NCI-H82 treated with DMSO at 0.1 percent for 48 hours (cell line): Measurements from ENCODE around the gene LTBP4.
"Not testable (repeated sequence)": the region's sequence is repeated elsewhere in the genome, so short reads cannot be mapped to it uniquely, and the experiment has no call there.

Experiments used
- DNase-seq: peaks from one replicate; lab custom pipeline; 2025; ENCODE audit not compliant: unreplicated experiment; lab: John Stamatoyannopoulos, UW

Gene LTBP4

DNA sequence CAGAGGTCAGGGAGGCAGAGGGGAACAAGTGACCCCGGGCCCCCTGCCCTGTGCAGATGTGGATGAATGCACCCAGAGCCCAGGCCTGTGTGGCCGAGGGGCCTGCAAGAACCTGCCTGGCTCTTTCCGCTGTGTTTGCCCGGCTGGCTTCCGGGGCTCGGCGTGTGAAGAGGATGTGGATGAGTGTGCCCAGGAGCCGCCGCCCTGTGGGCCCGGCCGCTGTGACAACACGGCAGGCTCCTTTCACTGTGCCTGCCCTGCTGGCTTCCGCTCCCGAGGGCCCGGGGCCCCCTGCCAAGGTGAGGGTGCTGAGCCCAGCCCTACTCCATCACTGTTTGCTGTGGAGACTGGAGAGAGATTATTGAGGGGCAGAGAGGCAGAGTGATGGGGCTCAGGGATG lies 9.9 kb downstream of the LTBP4 start:
- DNase-seq = no peak

DNA sequence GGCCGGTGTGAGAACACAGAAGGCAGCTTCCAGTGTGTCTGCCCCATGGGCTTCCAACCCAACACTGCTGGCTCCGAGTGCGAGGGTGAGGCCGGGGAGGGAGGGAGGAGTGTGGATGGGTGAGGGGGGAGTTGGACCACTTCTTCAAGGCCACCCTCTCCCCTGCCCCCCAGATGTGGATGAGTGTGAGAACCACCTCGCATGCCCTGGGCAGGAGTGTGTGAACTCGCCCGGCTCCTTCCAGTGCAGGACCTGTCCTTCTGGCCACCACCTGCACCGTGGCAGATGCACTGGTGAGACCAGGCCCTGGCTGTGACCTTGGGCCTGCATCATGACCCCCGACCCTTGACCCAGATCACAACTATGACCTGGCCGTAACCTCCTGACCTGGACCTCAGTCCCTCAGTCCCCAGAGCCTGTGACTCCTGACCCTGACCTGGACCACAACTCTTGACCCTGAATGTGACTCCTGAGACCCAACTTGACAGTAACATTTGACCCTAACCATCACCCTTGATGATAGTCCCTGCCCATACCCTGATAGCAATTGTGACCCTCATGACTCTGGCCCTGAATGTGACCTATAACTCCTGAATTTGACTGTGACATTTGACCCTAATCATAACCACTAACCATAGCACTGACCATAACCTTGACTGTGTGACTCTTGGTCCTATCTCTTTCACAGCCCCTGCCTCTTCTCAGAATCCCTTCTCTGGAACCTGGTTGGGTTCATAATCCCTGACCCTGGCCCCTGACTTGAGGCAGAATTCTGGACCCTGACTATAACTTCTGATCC lies 10.9 kb downstream of the LTBP4 start:
- DNase-seq = no peak

GRCh38 chr19:40612831-40613689 lies 11.9 kb downstream of the LTBP4 start:
- DNase-seq = no peak

GRCh38 chr19:40613690-40614621 lies 12.8 kb downstream of the LTBP4 start:
- peak; percentile 37 for DNase-seq

DNA sequence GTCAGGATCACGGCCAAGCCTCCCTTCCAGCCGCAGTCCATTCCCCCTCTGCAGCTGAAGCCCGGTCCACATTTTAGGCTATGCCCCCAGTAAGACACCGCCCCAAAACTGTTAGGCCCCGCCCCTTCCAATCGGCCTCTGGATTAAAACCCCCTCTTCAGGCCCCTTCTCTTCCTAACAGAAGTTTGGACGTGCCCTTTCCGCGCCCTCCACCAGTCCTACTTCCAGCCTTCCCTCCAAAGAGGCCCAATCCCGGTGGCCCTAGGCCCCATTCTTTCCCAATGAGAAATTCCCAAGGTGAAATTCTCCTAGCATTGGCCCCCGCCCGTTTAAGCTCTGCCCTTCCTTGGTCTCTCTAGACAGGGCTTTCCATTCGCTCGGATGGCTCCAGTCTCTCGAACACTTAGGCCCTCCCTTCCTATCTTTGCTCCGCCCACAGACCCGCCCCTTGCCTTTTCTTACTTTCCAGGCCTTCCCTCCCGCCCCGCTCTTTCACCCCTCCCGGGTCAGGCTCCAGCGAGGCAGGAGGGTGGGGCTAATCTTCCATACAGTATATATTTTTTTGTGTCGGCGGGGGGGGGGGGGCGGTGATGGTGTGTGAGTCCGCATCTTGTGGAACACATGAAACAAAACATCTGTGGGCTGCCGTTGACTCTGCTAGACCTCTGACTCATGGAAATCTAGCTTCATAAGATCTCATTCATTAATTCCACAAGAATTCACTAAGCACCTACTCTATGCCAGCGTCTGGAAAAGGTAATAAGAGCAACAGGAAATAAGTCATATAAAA lies 13.6 kb downstream of the LTBP4 start:
- peak; percentile 58 for DNase-seq

DNA sequence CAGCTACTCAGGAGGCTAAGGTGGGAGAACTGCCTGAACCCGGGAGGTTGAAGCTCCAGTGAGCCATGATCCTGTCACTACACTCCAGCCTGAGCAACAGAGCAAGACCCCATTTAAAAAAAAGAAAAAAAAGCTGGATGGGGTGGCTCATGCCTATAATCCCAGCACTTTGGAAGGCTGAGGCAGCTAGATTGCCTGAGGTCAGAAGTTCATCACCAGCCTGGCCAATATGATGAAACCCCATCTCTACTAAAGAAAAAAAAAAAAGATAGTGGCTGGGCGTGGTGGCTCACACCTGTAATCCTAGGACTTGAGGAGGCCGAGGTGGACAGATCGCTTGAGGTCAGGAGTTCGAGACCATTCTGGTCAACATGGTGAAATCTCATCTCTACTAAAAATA lies 15.0 kb downstream of the LTBP4 start:
- DNase-seq = no peak

DNA sequence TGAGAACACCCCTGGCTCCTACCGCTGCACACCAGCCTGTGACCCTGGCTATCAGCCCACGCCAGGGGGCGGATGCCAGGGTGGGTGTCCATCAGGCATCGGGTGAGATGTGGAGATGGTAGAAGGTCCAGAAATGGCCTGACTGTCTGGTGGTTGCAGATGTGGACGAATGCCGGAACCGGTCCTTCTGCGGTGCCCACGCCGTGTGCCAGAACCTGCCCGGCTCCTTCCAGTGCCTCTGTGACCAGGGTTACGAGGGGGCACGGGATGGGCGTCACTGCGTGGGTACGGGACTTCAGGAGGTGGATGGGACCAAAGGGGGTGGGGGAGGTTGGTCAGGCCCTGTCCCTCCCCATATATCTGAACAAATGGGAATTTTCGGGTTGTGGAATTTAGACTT lies 15.8 kb downstream of the LTBP4 start:
- no peak for DNase-seq

GRCh38 chr19:40617961-40618360 lies 16.8 kb downstream of the LTBP4 start:
- DNase-seq = no peak

GRCh38 chr19:40619333-40620160 lies 18.4 kb downstream of the LTBP4 start:
- no peak for DNase-seq

- no peak for DNase-seq
Measured at GRCh38 chr19:40620161-40620485, 19.0 kb downstream of the LTBP4 start.

DNA sequence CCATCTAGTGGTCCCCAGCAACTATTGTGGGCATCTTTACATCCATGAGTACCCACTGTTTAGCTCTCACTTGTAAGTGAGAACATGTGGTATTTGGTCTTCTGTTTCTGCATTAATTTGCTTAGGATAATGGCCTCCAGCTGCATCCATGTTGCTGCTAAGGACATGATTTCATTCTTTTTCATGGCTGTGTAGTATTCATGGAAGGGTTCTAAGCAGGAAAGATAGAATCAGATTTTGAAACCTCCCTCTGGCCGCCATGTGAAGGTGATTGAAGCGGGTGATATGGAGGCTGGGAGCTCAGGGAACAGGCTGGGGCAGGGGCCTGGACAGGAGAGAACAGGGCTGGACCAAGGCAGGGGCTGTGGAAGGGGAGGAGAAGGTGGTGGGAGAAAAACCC lies 20.1 kb downstream of the LTBP4 start:
- no peak for DNase-seq

GRCh38 chr19:40621966-40622772 lies 21.0 kb downstream of the LTBP4 start:
- DNase-seq = no peak

- no peak for DNase-seq
Measured at GRCh38 chr19:40622773-40623075, 21.6 kb downstream of the LTBP4 start.

GRCh38 chr19:40623403-40624251 lies 22.5 kb downstream of the LTBP4 start:
- peak; percentile 79 for DNase-seq

GRCh38 chr19:40624369-40625153 lies 23.4 kb downstream of the LTBP4 start:
- not testable (repeated sequence) for DNase-seq

- no peak for DNase-seq
Measured at GRCh38 chr19:40625406-40626120, 24.4 kb downstream of the LTBP4 start.

DNA sequence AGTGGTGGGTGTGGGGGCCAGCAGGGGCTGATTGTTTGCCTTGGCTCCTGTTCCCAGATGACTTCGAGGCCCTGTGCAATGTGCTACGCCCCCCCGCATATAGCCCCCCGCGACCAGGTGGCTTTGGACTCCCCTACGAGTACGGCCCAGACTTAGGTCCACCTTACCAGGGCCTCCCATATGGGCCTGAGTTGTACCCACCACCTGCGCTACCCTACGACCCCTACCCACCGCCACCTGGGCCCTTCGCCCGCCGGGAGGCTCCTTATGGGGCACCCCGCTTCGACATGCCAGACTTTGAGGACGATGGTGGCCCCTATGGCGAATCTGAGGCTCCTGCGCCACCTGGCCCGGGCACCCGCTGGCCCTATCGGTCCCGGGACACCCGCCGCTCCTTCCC lies 25.7 kb downstream of the LTBP4 start:
- no peak for DNase-seq
